Endodermal cell (in vitro differentiated cells): ENCODE data around the gene EPM2A. TPM values are rescaled to one million over a fixed set of nuclear protein-coding genes. Genes with fewer than 3 reads are reported as not detected.

Experiments
- DNase-seq: peaks from one replicate; pipeline ENCODE4 v3.0.0-alpha.2; 2017
- H3K27ac ChIP-seq: 2 replicates; pipeline ENCODE4 v1.5.1; 2013; ENCODE audit warnings: mild to moderate bottlenecking, low read depth, low read length, moderate library complexity
- H3K27me3 ChIP-seq: 2 replicates; pipeline ENCODE4 v1.6.1; 2013; ENCODE audit warnings: mild to moderate bottlenecking, low read length, moderate library complexity; ENCODE audit not compliant: insufficient read depth, control insufficient read depth, poor library complexity, severe bottlenecking
- H3K36me3 ChIP-seq: 2 replicates; pipeline ENCODE4 v1.7.0; 2013; ENCODE audit warnings: mild to moderate bottlenecking, low read length, moderate library complexity; ENCODE audit not compliant: control insufficient read depth, insufficient read depth
- H3K4me1 ChIP-seq: one replicate; pipeline ENCODE4 v1.7.0; 2013; ENCODE audit warnings: low read length; ENCODE audit not compliant: control insufficient read depth, insufficient read depth
- H3K4me3 ChIP-seq: 2 replicates; pipeline ENCODE4 v1.5.1; 2013; ENCODE audit warnings: mild to moderate bottlenecking, low read length, moderate library complexity
- H3K9ac ChIP-seq: 2 replicates; pipeline ENCODE4 v1.6.1; 2013; ENCODE audit warnings: mild to moderate bottlenecking, low read length, moderate library complexity; ENCODE audit not compliant: poor library complexity, severe bottlenecking; ENCODE audit errors: extremely low read depth
- H3K9me3 ChIP-seq: 2 replicates; pipeline ENCODE4 v1.6.1; 2013; ENCODE audit warnings: mild to moderate bottlenecking, low read length, moderate library complexity; ENCODE audit not compliant: control insufficient read depth
- H3K27ac Mint-ChIP-seq: 2 replicates; pipeline ENCODE4 v1.8.0; 2020; ENCODE audit warnings: mixed read lengths
- H3K27me3 Mint-ChIP-seq: 2 replicates; pipeline ENCODE4 v1.8.0; 2021; ENCODE audit warnings: mild to moderate bottlenecking, mixed read lengths; ENCODE audit not compliant: insufficient read depth
- H3K36me3 Mint-ChIP-seq: 2 replicates; pipeline ENCODE4 v1.8.0; 2020; ENCODE audit warnings: low read depth, mixed read lengths
- H3K4me1 Mint-ChIP-seq: 2 replicates; pipeline ENCODE4 v1.8.0; 2020; ENCODE audit warnings: mixed read lengths
- H3K4me3 Mint-ChIP-seq: 2 replicates; pipeline ENCODE4 v1.8.0; 2020; ENCODE audit warnings: mild to moderate bottlenecking, moderate library complexity, mixed read lengths
- H3K9me3 Mint-ChIP-seq: 2 replicates; pipeline ENCODE4 v1.8.0; 2020; ENCODE audit warnings: mild to moderate bottlenecking, mixed read lengths
- CTCF ChIP-seq: fragments of 200-600 bp; sonication (generic); conservative IDR thresholded peaks from 2 replicates; pipeline ENCODE4 v1.5.0; 2021; ENCODE audit warnings: antibody characterized with exemption, mild to moderate bottlenecking
- WGBS, 2 experiments: methylation state at CpG; one replicate each; pipeline versions ENCODE4 v1.1.5 to v1.1.7; 2013; ENCODE audit warnings: missing lambda C conversion rate in 2 of 2, mixed read lengths in 1 of 2; ENCODE audit not compliant: insufficient coverage in 1 of 2, insufficient read length in 1 of 2; 5-methylcytosine and 5-hydroxymethylcytosine counted together
- total RNA-seq, 2 donors: library from RNA; stranded (reverse); fragmentation: NEBNext Ultra II Directional in 1 of 2; extraction: Animal tissue kit (Norgen Biotek cat#: 25700) in 1 of 2; gene quantifications; 2 replicates in 1 of 2; 3 replicates in 1 of 2; pipeline ENCODE4 v1.2.1, GENCODE V29; 2021

EPM2A gene
- total RNA-seq, 2 donors from 2014 or later, result 5.1 to 7.2 TPM

GRCh38 chr6:145673504-145673903, 61.8 kb downstream of the EPM2A start:
- Mint-ChIP-seq H3K4me3 (no peak overlapping the region), H3K36me3 (peaks cover 2% of the 10 kb centered on the region), H3K27ac (no peak overlapping the region), H3K27me3 (no peaks in the 10 kb centered on the region), H3K4me1 (no peaks in the 10 kb centered on the region), H3K9me3 (peaks cover 12% of the 10 kb centered on the region)
- no peak overlapping the region for H3K9ac ChIP-seq
- 89 to 100% methylated on average over 3 to 5 of the region's 5 CpGs for WGBS, 2 experiments
- H3K4me1 ChIP-seq, result no peaks in the 10 kb centered on the region
- no peaks in the 10 kb centered on the region for H3K9me3 ChIP-seq
- no peak overlapping the region for H3K4me3 ChIP-seq
- DNase-seq, result peak; percentile 40
- H3K27ac ChIP-seq, result no peak overlapping the region
- no peaks in the 10 kb centered on the region for H3K36me3 ChIP-seq
- TF ChIP-seq CTCF, result no peak
- no peaks in the 10 kb centered on the region for H3K27me3 ChIP-seq

- no peak overlapping the region for H3K4me3 ChIP-seq
- H3K9me3 ChIP-seq, result no peaks in the 10 kb centered on the region
- no peak overlapping the region for H3K27ac ChIP-seq
- no peak overlapping the region for H3K9ac ChIP-seq
- Mint-ChIP-seq H3K36me3 (no peaks in the 10 kb centered on the region), H3K4me3 (no peak overlapping the region), H3K9me3 (peaks cover 4% of the 10 kb centered on the region), H3K4me1 (no peaks in the 10 kb centered on the region), H3K27me3 (no peaks in the 10 kb centered on the region), H3K27ac (no peak overlapping the region)
- H3K27me3 ChIP-seq, result no peaks in the 10 kb centered on the region
- TF ChIP-seq CTCF, result no peak
- DNase-seq, result no peak
- H3K36me3 ChIP-seq, result no peaks in the 10 kb centered on the region
- no peaks in the 10 kb centered on the region for H3K4me1 ChIP-seq
- 60 to 72% methylated on average over 1 of the region's 1 CpG for WGBS, 2 experiments
These were observed 65.0 kb downstream of the EPM2A start for GRCh38 chr6:145670311-145670710.

GRCh38 chr6:145669627-145670034, 65.7 kb downstream of the EPM2A start:
- no peak overlapping the region for H3K9ac ChIP-seq

More at GRCh38 chr6:145669627-145670034, 65.7 kb downstream of the EPM2A start:
- DNase-seq, result no peak
- H3K4me1 Mint-ChIP-seq, result no peaks in the 10 kb centered on the region
- H3K9me3 Mint-ChIP-seq, result peaks cover 4% of the 10 kb centered on the region
- H3K4me3 Mint-ChIP-seq, result no peak overlapping the region
- H3K4me3 ChIP-seq, result no peak overlapping the region
- H3K36me3 Mint-ChIP-seq, result no peaks in the 10 kb centered on the region
- H3K36me3 ChIP-seq, result no peaks in the 10 kb centered on the region
- TF ChIP-seq CTCF, result no peak
- H3K4me1 ChIP-seq, result no peaks in the 10 kb centered on the region
- no peaks in the 10 kb centered on the region for H3K9me3 ChIP-seq
- H3K27me3 Mint-ChIP-seq, result no peaks in the 10 kb centered on the region
- no peak overlapping the region for H3K27ac Mint-ChIP-seq
- peak overlapping the region; percentile 24 for H3K27ac ChIP-seq
- H3K27me3 ChIP-seq, result no peaks in the 10 kb centered on the region
- WGBS, 2 experiments, result 83 to 90% methylated on average over 1 to 2 of the region's 2 CpGs
